HG03066 (cell line): ENCODE results near the gene TXLNB.
"Not testable (repeated sequence)": the region's sequence is repeated elsewhere in the genome, so short reads cannot be mapped to it uniquely, and the experiment has no call there.

Experiments
- ATAC-seq: cut with Tn5 transposase; IDR thresholded peaks from one replicate; pipeline ENCODE4 v1.9.1; 2021; ENCODE audit warnings: low read depth; ENCODE audit not compliant: unreplicated experiment

The TXLNB gene

DNA sequence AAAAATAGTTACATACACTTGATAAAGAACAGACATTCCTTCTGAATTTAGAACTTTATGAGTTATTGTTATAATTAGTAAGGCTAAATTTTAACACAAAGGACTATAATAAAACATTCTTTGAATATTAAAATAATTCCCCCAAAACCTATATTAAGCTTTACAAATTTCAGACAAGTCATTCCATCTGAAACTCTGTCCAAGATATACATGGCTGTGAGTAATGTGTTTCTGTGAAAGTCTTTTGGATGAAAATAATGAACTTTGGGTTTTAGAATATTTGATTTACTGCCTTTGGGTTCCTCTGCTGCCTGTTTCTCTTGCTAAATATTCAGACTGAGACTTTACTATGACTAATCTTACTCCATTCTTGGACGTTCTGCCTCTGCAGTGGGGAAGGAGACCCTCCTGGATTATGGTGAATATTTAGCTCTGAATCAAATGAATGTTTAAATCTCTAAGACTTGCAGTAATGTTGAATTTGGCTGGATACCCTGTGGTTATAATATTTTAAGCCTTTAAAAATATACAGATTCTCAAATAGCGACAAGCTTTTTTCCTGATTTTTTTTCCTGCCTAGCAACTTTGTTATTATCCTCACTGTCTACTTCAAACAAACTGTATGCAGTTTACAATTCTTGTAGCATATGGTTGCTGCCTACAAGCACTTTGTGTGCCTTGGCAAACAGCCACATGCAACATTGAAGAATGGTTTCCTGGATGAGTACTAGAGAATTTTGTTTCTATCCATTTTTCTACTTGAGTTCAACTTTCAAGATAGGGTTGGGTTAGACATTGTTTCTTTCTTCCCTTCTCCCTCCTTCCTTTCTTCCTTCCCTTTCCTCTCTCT, 51.4 kb downstream of the TXLNB start:
- ATAC-seq, result no peak

DNA sequence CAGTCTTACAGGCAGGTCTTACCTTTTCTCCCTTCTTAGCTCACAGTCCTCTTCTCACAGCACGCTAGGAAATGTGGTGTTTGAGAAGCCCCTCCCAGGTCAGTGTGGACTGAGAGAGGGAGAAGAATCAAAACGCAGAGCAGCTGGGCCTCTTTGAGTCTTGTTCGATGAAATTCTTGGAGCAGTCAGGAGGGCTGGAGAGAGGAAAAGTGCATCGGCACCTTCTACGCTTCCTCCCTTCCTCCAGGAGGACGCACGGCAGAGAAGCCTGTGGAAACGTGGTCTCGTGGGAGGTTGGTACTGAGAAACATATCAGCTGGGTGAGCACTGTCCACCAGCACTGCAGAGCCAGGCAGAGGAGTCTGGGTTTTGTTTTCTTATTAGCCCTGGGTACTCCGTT, 52.7 kb downstream of the TXLNB start:
- no peak for ATAC-seq

DNA sequence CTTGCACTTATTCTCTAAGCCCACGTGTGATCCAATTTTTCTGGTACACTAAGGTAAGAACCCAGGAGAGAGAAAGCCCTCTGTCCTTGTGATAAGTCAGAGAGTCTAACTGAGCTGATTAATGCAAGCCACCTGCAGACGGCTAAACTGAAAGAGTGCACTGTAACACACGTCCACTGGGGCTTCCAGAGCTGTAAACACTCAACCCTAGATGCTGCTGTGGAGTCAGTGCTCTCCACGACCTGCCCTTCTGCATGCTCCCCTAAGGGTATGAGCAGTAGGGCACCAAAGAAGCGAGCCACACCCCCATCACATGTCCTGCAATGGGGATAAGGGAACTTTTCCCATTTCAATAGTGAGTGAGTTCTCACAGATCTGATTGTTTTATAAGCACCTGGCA, 55.7 kb downstream of the TXLNB start:
- no peak for ATAC-seq

DNA sequence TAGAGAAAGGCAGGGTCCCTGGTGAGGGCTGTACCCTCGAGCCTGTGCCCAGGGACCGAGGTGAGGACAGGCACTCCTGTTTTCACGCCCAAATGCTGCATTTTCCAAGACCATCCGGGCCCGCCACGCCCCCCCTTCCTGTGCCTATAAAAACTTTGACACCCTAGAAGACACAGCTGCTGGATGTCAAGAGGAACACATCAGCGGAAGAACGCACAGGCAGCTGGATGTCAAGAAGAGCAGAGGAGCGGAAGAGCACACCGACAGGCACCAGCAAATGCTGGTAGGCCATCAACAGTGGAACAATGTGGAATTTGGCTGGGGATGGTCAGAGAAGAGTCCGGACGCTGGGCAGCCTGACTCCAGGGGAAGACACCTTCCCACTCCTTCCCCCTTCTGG, 56.1 kb downstream of the TXLNB start:
- no peak for ATAC-seq

- not testable (repeated sequence) for ATAC-seq
Measured at GRCh38 chr6:139234193-139234592, 57.6 kb downstream of the TXLNB start.

DNA sequence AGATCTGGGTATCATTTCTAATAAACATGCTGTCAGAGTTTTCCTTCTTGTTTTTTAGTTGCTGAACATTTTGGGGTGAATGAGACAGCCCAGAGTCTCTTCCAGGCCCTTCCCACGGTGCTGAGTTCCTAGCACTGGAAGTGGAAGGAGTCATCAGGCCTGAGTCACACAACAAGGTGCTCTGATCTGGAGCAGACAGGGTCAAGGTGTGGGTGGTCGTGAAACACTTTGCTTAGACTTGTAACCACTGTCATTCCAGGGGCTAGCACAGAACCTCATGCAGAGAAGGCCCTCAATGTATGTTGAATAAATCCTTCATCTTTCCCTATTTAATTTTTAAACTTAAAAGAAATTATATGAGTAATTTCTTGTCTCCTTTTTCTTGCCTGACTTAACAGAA, 60.6 kb downstream of the TXLNB start:
- no peak for ATAC-seq

GRCh38 chr6:139230391-139230840, 61.4 kb downstream of the TXLNB start:
- no peak for ATAC-seq

GRCh38 chr6:139228387-139228786, 63.4 kb downstream of the TXLNB start:
- ATAC-seq, result not testable (repeated sequence)

- ATAC-seq, result peak; percentile 17
Measured at GRCh38 chr6:139219746-139220145, 72.1 kb downstream of the TXLNB start.

- peak; percentile 100 for ATAC-seq
Measured at GRCh38 chr6:139219271-139219729, 72.5 kb downstream of the TXLNB start.

- ATAC-seq, result not testable (repeated sequence)
Measured at GRCh38 chr6:139212460-139212859, 79.3 kb downstream of the TXLNB start.

DNA sequence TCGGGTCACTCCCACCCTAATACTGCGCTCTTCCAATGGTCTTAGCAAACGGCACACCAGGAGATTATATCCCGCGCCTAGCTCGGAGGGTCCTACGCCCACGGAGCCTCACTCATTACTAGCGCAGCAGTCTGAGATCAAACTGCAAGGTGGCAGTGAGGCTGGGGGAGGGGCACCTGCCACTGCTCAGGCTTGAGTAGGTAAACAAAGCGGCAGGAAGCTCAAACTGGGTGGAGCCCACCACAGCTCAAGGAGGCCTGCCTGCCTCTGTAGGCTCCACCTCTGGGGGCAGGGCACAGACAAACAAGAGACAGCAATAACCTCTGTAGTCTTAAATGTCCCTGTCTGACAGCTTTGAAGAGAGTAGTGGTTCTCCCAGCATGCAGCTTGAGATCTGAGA, 81.0 kb downstream of the TXLNB start:
- not testable (repeated sequence) for ATAC-seq

DNA sequence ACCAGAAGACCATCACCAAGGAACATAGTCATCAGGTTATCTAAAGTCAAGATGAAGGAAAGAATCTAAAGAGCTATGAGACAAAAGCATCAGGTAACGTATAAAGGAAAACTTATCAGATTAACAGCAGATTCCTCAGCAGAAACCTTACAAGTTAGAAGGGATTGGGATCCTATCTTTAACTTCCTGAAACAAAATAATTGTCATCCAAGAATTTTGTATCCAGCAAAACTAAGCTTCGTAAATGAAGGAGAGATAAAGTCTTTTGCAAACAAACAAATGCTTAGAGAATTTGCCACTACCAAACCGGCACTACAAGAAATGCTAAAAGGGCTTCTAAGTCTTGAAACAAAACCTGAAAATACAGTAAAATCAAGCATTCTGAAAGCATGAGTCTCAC, 86.0 kb downstream of the TXLNB start:
- ATAC-seq, result no peak

GRCh38 chr6:139204978-139205377, 86.8 kb downstream of the TXLNB start:
- no peak for ATAC-seq

GRCh38 chr6:139201378-139201777, 90.4 kb downstream of the TXLNB start:
- ATAC-seq, result no peak

DNA sequence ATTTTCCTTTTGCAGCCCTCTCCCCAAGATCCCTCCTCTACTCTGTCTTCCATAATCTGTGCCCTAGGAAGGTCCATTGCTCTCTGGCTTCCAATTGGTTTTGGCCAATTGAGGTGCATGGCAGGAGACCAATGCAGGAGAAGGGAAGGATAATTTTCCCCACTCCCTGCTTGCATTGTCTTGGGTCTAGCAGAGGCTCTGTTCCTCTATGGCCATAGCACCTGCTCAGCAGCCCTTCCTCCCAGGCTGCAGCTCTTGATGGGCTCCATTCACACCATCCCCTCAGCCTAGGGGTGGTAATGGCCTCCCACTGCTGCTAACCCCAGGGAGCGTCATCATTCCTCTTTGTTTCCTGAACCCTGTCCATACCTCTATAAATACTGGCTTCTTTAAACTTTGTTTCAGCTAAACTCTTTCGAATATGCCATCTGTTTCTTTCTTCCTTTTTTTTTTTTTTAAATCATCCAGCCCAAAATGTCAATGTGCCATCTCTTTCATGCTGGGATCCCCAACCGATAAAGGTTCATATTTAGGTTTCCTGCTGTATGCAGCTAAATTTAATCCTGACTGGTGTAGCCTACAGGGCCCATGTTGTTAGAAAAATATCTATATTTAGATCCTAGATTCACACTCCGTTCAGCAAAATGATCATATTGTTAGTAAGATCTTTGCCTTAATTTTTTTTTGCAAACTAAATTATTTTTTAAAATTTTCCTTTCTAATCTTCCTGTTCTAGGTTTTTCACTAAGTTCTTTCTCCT, 93.1 kb downstream of the TXLNB start:
- ATAC-seq, result no peak

GRCh38 chr6:139194740-139195139, 97.1 kb downstream of the TXLNB start:
- ATAC-seq, result no peak
